ENCODE results near the gene FUBP1.
"Not testable (repeated sequence)": the region's sequence is repeated elsewhere in the genome, so short reads cannot be mapped to it uniquely, and the experiment has no call there.

FUBP1 gene

GRCh38 chr1:77942400-77943140 lies 36.3 kb downstream of the FUBP1 start:
- no peak for DNase-seq

GRCh38 chr1:77940921-77941570 lies 37.8 kb downstream of the FUBP1 start:
- no peak for DNase-seq

- no peak for DNase-seq
Measured at GRCh38 chr1:77938651-77939050, 40.2 kb downstream of the FUBP1 start.

GRCh38 chr1:77929806-77930205 lies 49.1 kb downstream of the FUBP1 start:
- DNase-seq = no peak

- DNase-seq = peak in 1 of 2 donors; percentile 19
Measured at GRCh38 chr1:77927414-77927813, 51.5 kb downstream of the FUBP1 start.

GRCh38 chr1:77926561-77927357 lies 52.1 kb downstream of the FUBP1 start:
- peak; percentile 75 to 79 for DNase-seq

GRCh38 chr1:77925956-77926355 lies 52.9 kb downstream of the FUBP1 start:
- no peak for DNase-seq

- DNase-seq = no peak
Measured at GRCh38 chr1:77925518-77925917, 53.4 kb downstream of the FUBP1 start.

- DNase-seq = not testable (repeated sequence)
Measured at GRCh38 chr1:77918918-77919317, 60.0 kb downstream of the FUBP1 start.

- no peak for DNase-seq
Measured at GRCh38 chr1:77910116-77910515, 68.8 kb downstream of the FUBP1 start.

GRCh38 chr1:77906624-77907023 lies 72.2 kb downstream of the FUBP1 start:
- DNase-seq = no peak

GRCh38 chr1:77906019-77906545 lies 72.8 kb downstream of the FUBP1 start:
- no peak for DNase-seq

- DNase-seq = no peak
Measured at GRCh38 chr1:77905603-77906002, 73.3 kb downstream of the FUBP1 start.

GRCh38 chr1:77900687-77901293 lies 78.1 kb downstream of the FUBP1 start:
- DNase-seq = no peak

GRCh38 chr1:77899647-77900320 lies 79.1 kb downstream of the FUBP1 start:
- no peak for DNase-seq
